GM12891 (cell line): ENCODE data around the gene GEMIN7.

Source experiments
- DNase-seq: peaks from one replicate; pipeline ENCODE4 v3.0.0; 2011; ENCODE audit warnings: low spot score; ENCODE audit not compliant: insufficient read length
- FAIRE-seq: peaks from 2 replicates; lab custom pipeline; 2011; peaks lifted over from hg19 to GRCh38; lab: Jason Lieb, UNC
- PAX5 ChIP-seq: IDR thresholded peaks from 2 replicates; pipeline ENCODE4 v1.6.1; 2011; ENCODE audit warnings: low read length, moderate library complexity, mild to moderate bottlenecking; ENCODE audit not compliant: insufficient read depth, severe bottlenecking
- POLR2A ChIP-seq: IDR thresholded peaks from 2 replicates; pipeline ENCODE4 v1.6.1; 2011; ENCODE audit warnings: low read depth, low read length, control low read depth
- POLR2AphosphoS5 ChIP-seq: IDR thresholded peaks from 2 replicates; pipeline ENCODE4 v1.6.1; 2011; ENCODE audit warnings: low read depth, low read length, control low read depth
- POU2F2 ChIP-seq: IDR thresholded peaks from 2 replicates; pipeline ENCODE4 v1.6.1; 2011; ENCODE audit warnings: low read depth, mild to moderate bottlenecking, control low read depth, low read length, moderate library complexity
- SPI1 ChIP-seq: IDR thresholded peaks from 2 replicates; pipeline ENCODE4 v1.6.1; 2011; ENCODE audit warnings: low read depth, low read length, control low read depth
- TAF1 ChIP-seq: IDR thresholded peaks from 2 replicates; pipeline ENCODE4 v1.6.1; 2011; ENCODE audit warnings: low read depth, low read length, control low read depth

The GEMIN7 gene

DNA sequence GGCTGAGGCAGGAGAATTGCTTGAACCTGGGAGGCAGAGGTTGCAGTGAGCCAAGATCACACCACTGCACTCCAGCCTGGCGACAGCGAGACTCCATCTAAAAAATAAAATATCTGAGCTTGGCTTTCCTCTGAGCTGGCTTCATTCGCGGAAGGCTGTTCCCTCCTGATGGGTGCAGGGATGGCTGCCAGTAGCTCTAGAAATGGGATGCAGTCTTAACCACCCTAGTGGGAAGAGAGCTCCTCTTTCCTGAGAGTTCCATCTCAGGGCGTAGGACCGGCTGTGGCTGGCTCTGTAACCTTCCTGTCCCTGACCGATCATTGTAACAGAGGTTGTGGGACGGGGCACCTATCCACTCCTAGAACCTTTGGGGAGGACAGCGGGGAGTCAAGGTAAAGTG is 46.3 kb downstream of the GEMIN7 start:
- no peak for TF ChIP-seq POU2F2
- TF ChIP-seq SPI1 = no peak
- no peak for TF ChIP-seq POLR2A
- no peak for TF ChIP-seq POLR2AphosphoS5
- TF ChIP-seq PAX5 = no peak
- no peak for TF ChIP-seq TAF1
- FAIRE-seq (no peak), DNase-seq (no peak)

DNA sequence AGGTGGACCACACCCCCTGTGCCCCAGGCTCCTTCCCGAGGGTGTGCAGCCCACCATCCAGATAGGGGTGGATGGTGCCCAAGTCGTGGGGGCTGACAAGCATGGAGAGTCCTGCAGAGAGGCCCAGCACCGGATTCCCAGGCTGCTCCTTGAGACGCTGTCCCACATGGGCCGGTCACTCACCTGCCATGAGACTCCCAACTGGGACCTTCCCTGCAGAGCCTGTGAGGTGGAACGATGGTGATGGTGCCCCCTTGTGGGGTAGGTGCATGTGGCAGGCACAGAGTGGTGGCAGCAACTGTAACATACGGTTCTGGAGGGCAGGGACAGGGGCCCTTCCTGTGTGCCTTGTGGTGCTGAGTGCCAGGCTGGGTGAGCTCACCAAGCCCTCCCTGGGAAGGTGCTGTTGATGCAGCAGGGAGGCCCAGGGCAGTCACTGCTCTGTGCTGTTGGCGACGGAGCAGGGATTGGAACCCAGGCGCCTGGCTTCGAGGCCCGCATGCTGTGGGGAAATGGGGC is 47.0 kb downstream of the GEMIN7 start:
- FAIRE-seq (peak; percentile 98), DNase-seq (no peak)
- TF ChIP-seq POU2F2 (no peak), POLR2AphosphoS5 (no peak), POLR2A (no peak), TAF1 (no peak), PAX5 (no peak), SPI1 (no peak)

DNA sequence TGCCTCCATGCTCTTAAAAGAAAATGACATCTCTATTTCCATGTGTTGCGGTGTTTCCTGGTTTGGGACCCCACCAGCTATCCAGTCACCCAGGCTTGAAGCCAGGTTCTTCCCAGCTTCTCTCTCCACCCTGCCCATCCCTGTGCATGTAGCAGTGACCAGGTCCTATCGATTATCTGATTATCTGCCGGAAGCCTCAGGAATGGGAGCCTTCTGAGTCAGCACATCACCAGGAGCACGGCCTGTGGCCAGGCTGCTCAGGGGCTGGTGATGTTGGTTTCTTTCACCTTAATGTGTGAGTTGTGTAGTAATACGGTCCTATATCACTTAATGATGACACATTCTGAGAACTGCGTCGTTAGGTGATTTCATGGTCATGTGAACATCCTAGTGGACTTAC is 47.6 kb downstream of the GEMIN7 start:
- FAIRE-seq (peak; percentile 77), DNase-seq (no peak)
- TF ChIP-seq TAF1 (no peak), POLR2AphosphoS5 (no peak), SPI1 (no peak), POU2F2 (no peak), POLR2A (no peak), PAX5 (no peak)

DNA sequence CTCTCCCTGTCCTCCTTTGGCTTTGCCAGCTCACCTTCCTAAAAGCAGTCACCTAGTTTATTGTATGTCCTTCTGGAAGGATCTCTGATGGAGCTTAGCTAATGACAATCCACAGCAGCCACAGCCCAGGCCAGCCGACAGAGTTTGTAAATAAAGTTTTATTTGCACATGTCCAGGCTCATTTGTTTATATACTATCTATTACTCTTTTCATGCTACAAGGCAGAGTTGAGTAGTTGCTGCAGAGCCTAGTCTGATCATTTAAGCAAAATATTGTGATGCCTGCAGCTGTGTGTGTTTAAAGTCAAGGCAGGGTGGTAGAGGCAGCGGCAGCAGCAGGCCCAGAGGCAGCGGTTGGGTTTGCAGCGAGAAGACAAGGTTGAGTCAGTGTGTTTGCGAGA is 49.1 kb downstream of the GEMIN7 start:
- FAIRE-seq (no peak), DNase-seq (no peak)
- no peak for TF ChIP-seq PAX5
- TF ChIP-seq POU2F2 = no peak
- no peak for TF ChIP-seq POLR2AphosphoS5
- no peak for TF ChIP-seq TAF1
- TF ChIP-seq POLR2A = no peak
- TF ChIP-seq SPI1 = no peak

DNA sequence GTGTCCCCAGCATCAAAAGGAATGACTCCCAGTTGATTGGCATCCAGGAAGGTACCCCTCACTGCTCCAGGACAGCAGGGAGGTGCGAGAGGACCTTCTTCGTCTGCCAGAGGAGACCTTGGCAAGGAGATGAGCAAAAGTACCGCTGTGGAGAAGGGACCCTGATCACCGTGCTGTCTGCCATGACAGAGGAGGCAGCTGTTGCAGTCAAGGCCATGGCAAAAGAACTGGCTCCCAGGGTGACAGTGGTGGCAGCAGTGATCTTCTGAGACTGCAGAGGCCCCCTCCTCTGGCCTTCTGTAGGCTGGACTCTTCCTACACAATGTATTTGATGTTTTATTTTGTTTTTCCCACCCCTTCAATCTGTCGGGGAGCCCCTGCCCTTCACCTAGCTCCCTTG is 49.7 kb downstream of the GEMIN7 start:
- FAIRE-seq (no peak), DNase-seq (no peak)
- TF ChIP-seq POLR2A = no peak
- TF ChIP-seq SPI1 = no peak
- TF ChIP-seq TAF1 = no peak
- no peak for TF ChIP-seq POLR2AphosphoS5
- no peak for TF ChIP-seq POU2F2
- no peak for TF ChIP-seq PAX5

DNA sequence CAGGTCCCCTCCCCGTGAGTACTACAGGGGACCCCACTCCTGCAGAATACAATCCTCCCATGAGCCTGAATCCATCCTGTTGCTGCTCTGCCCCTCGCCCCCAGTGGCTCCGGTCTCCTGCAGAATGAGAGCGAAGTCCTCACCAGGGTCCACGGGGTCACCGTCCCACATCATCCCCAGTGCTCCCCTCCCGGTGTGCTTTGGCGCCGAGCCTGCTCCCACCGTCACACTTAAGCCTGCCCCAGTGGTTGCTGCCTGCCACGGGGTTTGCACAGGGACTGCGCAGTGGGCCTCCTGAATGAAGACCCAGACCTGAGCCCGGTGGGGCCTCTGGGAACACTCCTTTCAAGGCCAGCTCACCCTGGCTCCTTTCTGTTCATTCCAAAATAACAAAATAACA is 51.2 kb downstream of the GEMIN7 start:
- FAIRE-seq (no peak), DNase-seq (no peak)
- TF ChIP-seq PAX5 = no peak
- no peak for TF ChIP-seq POLR2A
- no peak for TF ChIP-seq TAF1

DNA sequence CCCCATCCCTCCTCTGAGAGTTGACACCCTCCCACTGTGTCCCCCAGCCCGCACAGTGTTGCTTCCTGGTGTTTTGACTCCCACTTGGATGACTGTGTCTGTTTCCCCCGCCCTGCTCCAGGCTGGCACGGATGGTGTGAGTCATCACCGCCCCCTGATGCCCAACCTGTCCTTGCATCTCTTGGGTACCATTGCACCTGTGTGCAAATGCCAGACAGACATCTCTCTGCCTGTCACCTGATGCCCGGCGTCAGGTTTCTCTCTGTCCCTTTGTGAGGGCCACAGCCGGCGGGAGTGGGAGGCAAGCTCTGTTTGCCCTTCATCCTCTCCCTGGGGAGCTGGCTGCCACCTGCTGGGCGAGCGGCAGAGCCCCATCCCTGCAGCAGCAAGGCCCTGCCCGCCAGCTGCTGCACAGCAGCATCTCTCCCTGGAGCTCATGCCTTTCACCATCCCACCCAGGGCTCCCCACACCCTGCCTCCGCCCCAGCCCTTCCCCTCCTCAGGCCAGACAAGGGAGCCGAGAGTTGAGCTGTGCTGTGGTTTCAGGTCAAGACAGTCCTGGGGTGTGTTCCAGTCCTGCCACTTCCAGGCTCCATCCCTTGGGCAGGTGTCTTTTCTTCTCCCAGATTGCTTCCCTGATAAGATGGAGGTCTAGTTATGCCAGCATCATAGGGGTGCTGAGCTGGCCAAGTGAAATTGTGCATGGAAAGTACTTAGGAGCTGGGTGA is 52.0 kb downstream of the GEMIN7 start:
- FAIRE-seq (peak; percentile 55), DNase-seq (no peak)
- TF ChIP-seq PAX5 = no peak
- TF ChIP-seq SPI1 = no peak
- no peak for TF ChIP-seq POLR2A
- TF ChIP-seq POLR2AphosphoS5 = no peak
- no peak for TF ChIP-seq POU2F2
- no peak for TF ChIP-seq TAF1

DNA sequence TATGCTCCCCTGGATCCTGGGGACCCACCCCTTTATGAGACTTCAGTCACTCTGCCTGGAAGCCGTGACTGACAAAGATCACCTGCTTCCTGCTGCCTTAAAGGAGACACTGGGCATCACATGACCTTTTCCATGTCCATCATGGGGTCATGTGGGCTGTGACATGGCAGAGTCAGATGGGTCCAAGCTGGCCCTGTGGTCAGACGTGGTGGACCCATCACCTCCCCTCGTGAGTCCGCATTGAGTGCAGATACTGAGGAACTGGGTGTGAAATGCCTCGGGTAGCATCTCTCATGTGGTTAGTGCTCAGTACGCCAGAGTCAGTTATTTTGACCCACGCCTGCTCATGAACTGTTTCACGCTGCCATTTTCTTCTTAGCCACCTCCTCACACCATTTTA is 54.6 kb downstream of the GEMIN7 start:
- DNase-seq (no peak), FAIRE-seq (peak; percentile 77)
- no peak for TF ChIP-seq POLR2A
- TF ChIP-seq TAF1 = no peak
- TF ChIP-seq POLR2AphosphoS5 = no peak
- TF ChIP-seq POU2F2 = no peak
- no peak for TF ChIP-seq PAX5
- TF ChIP-seq SPI1 = no peak

DNA sequence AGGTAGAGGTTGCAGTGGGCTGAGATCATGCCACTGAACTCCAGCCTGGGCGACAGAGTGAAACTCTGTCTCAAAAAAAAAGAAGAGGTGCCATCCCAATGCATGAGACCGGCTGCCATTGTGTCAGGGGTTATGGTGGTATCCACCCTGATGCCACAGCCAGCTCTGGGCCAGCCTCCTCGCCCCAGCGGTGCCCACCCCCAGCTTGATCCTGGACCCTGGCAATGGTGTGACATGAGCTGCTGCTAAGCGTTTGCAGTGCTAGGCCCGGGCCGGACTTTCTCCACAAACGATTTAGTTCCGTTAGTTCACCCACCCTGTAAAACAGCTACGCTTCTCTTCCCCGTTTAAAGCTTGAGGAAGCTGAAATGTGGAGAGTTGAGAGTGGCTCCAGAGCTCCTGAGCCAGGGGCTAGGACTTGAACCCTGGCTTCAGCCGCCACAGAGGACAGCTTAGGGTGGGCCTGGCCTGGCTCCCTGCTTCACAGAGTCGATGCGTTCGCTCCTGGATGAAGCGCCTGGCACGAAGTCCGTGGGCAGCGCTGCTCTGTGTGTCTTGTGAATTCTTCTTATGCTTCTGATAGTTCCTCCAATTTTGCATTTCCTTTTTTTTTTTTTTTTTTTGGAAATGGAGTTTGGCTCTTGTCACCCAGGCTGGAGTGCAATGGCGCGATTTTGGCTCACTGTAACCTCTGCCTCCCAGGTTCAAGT is 56.3 kb downstream of the GEMIN7 start:
- no peak for TF ChIP-seq PAX5
- no peak for TF ChIP-seq POLR2AphosphoS5
- no peak for TF ChIP-seq POLR2A
- TF ChIP-seq TAF1 = no peak
- no peak for TF ChIP-seq POU2F2
- no peak for TF ChIP-seq SPI1
- DNase-seq (no peak), FAIRE-seq (peak; percentile 69)
